HEK293 (cell line): ENCODE results near the gene SLC22A14.
A peak's percentile ranks its signal among the peaks of the same experiment; 100 is the strongest.

Experiments
- CTCF ChIA-PET: fragments of 350-600 bp; formaldehyde crosslinking; extraction: SDS; loops from one replicate; lab custom pipeline; 2021; ENCODE audit warnings: antibody characterized with exemption; lab: Yijun Ruan, JAX
- POLR2A ChIA-PET: fragments of 300-600 bp; formaldehyde crosslinking; extraction: SDS; loops from one replicate; lab custom pipeline; 2020; ENCODE audit warnings: antibody characterized with exemption, inconsistent platforms; lab: Yijun Ruan, JAX
- H3K27ac ChIP-seq: fragments of 200-500 bp; sonication (Bioruptor generic); 2 replicates; pipeline ENCODE4 v1.5.1; 2014; ENCODE audit warnings: low read depth, low read length, control low read depth, inconsistent platforms; ENCODE audit errors: extremely low read depth
- H3K36me3 ChIP-seq, 2 experiments: fragments of 200-500 bp in 1 of 2; sonication (Bioruptor generic) in 1 of 2; 1 replicate in 1 of 2; 2 replicates in 1 of 2; pipeline ENCODE4 v1.5.1; 2014 to 2017; ENCODE audit warnings: inconsistent platforms in 2 of 2, low read length in 2 of 2; ENCODE audit not compliant: control insufficient read depth in 2 of 2, insufficient read depth in 1 of 2
- H3K4me1 ChIP-seq: fragments of 200-500 bp; sonication (Bioruptor generic); 2 replicates; pipeline ENCODE4 v1.5.1; 2014; ENCODE audit warnings: mild to moderate bottlenecking, low read length, inconsistent platforms; ENCODE audit not compliant: control insufficient read depth, insufficient read depth
- H3K4me3 ChIP-seq: 2 replicates; pipeline ENCODE4 v1.5.1; 2011; ENCODE audit warnings: low read depth, mild to moderate bottlenecking, control low read depth, low read length, moderate library complexity
- H3K9me3 ChIP-seq: fragments of 200-500 bp; sonication (Bioruptor generic); 2 replicates; pipeline ENCODE4 v1.5.1; 2014; ENCODE audit warnings: low read depth, low read length, inconsistent platforms; ENCODE audit not compliant: control insufficient read depth, insufficient read depth
- GLIS1 ChIP-seq: fragments of 450-650 bp; formaldehyde crosslinking; IDR thresholded peaks from 2 replicates; pipeline ENCODE4 v1.5.1; 2016; ENCODE audit warnings: missing biosample characterization, missing genetic modification characterization
- PRDM6 ChIP-seq: fragments of 450-650 bp; formaldehyde crosslinking; IDR thresholded peaks from 2 replicates; pipeline ENCODE4 v1.5.1; 2017; ENCODE audit warnings: missing biosample characterization, missing genetic modification characterization
- SETDB1 ChIP-seq: IDR thresholded peaks from one replicate; pipeline ENCODE4 v1.6.1; 2017; ENCODE audit warnings: mild to moderate bottlenecking, low read length, moderate library complexity, mixed read lengths; ENCODE audit not compliant: insufficient read length
- SP2 ChIP-seq: fragments of 450-650 bp; formaldehyde crosslinking; IDR thresholded peaks from 2 replicates; pipeline ENCODE4 v1.5.1; 2016; ENCODE audit warnings: missing biosample characterization, missing genetic modification characterization
- TCF7L2 ChIP-seq: IDR thresholded peaks from 2 replicates; pipeline ENCODE4 v1.6.1; 2011; ENCODE audit warnings: low read depth, mild to moderate bottlenecking, inconsistent platforms, low read length, moderate library complexity, borderline replicate concordance
- TRIM28 ChIP-seq: IDR thresholded peaks from 2 replicates; pipeline ENCODE4 v1.6.1; 2011; ENCODE audit warnings: low read length, control low read depth, borderline replicate concordance
- TSHZ1 ChIP-seq: fragments of 450-650 bp; formaldehyde crosslinking; IDR thresholded peaks from 2 replicates; pipeline ENCODE4 v1.5.1; 2016; ENCODE audit warnings: missing biosample characterization, missing genetic modification characterization, borderline replicate concordance
- ZBTB10 ChIP-seq: fragments of 450-650 bp; formaldehyde crosslinking; IDR thresholded peaks from 2 replicates; pipeline ENCODE4 v1.5.1; 2016; ENCODE audit warnings: missing biosample characterization, missing genetic modification characterization
- ZBTB6 ChIP-seq: fragments of 450-650 bp; formaldehyde crosslinking; IDR thresholded peaks from 2 replicates; pipeline ENCODE4 v1.5.1; 2017; ENCODE audit warnings: missing biosample characterization, missing genetic modification characterization
- ZFP69B ChIP-seq: fragments of 450-650 bp; formaldehyde crosslinking; IDR thresholded peaks from 2 replicates; pipeline ENCODE4 v1.5.1; 2016; ENCODE audit warnings: missing biosample characterization, missing genetic modification characterization
- ZIC2 ChIP-seq: fragments of 450-650 bp; formaldehyde crosslinking; IDR thresholded peaks from 2 replicates; pipeline ENCODE4 v1.5.1; 2016; ENCODE audit warnings: missing biosample characterization, missing genetic modification characterization
- ZNF175 ChIP-seq: fragments of 450-650 bp; formaldehyde crosslinking; IDR thresholded peaks from 2 replicates; pipeline ENCODE4 v1.5.1; 2016; ENCODE audit warnings: missing biosample characterization, missing genetic modification characterization
- ZNF366 ChIP-seq: fragments of 450-650 bp; formaldehyde crosslinking; conservative IDR thresholded peaks from 2 replicates; pipeline ENCODE4 v1.5.1; 2016; ENCODE audit warnings: missing biosample characterization, missing genetic modification characterization
- ZNF391 ChIP-seq: fragments of 450-650 bp; formaldehyde crosslinking; IDR thresholded peaks from 2 replicates; pipeline ENCODE4 v1.5.1; 2016; ENCODE audit warnings: low read depth, missing biosample characterization, missing genetic modification characterization, borderline replicate concordance
- ZNF600 ChIP-seq: fragments of 450-650 bp; formaldehyde crosslinking; IDR thresholded peaks from 2 replicates; pipeline ENCODE4 v1.5.1; 2016; ENCODE audit warnings: missing biosample characterization, missing genetic modification characterization
- ZNF621 ChIP-seq: fragments of 450-650 bp; formaldehyde crosslinking; IDR thresholded peaks from 2 replicates; pipeline ENCODE4 v1.5.1; 2017; ENCODE audit warnings: missing biosample characterization, missing genetic modification characterization
- ZNF639 ChIP-seq: fragments of 450-650 bp; formaldehyde crosslinking; IDR thresholded peaks from 2 replicates; pipeline ENCODE4 v1.5.1; 2016; ENCODE audit warnings: missing biosample characterization, missing genetic modification characterization
- ZNF654 ChIP-seq: fragments of 450-650 bp; formaldehyde crosslinking; IDR thresholded peaks from 2 replicates; pipeline ENCODE4 v1.5.1; 2016; ENCODE audit warnings: low read depth, missing biosample characterization, missing genetic modification characterization
- ZNF704 ChIP-seq: fragments of 450-650 bp; formaldehyde crosslinking; IDR thresholded peaks from 2 replicates; pipeline ENCODE4 v1.5.1; 2016; ENCODE audit warnings: missing biosample characterization, missing genetic modification characterization

SLC22A14 gene

GRCh38 chr3:38245930-38246329, 36.2 kb upstream of the SLC22A14 start (continued):
- TF ChIP-seq TCF7L2 = no peak
- no peak for TF ChIP-seq ZFP69B (tag by site-specific recombination)
- TF ChIP-seq, all 188 proteins: peak for 0

GRCh38 chr3:38247366-38248035, 34.6 kb upstream of the SLC22A14 start:
- no peaks in the 10 kb centered on the region for H3K9me3 ChIP-seq
- no peak overlapping the region for H3K4me3 ChIP-seq
- H3K27ac ChIP-seq = no peak overlapping the region
- TF ChIP-seq PRDM6 (tag by site-specific recombination) (peak; percentile 10; the same call in 1 of the 2 replicates), ZNF366 (tag by site-specific recombination) (peak; percentile 25; the same call in 1 of the 2 replicates), ZNF391 (tag by site-specific recombination) (no peak), GLIS1 (tag by site-specific recombination) (peak; percentile 28; the same call in 1 of the 2 replicates), ZNF600 (peak; percentile 52; the same call in 1 of the 2 replicates), ZNF654 (tag by site-specific recombination) (peak; percentile 16; the same call in 1 of the 2 replicates), ZIC2 (tag by site-specific recombination) (peak; percentile 28), TSHZ1 (tag by site-specific recombination) (no peak)
- H3K36me3 ChIP-seq = peaks cover 0 to 67% of the 10 kb centered on the region in 2 experiments; a peak in 1 of 3 replicates
- CTCF ChIA-PET = interaction anchor here (0.6 to 2.5 kb wide), 5 partner anchors 11 to 370 kb away, joined by 3 to 11 read pairs (median 4); no protein-coding TSS in a partner anchor
- POLR2A ChIA-PET = interaction anchor here (0.6 to 1.1 kb wide), 2 partner anchors 83 to 110 kb away, joined by 3 to 4 read pairs; partner anchors contain the start of genes ACAA1 and OXSR1
- H3K4me1 ChIP-seq = no peaks in the 10 kb centered on the region

- POLR2A ChIA-PET = no interaction called here
- Histone ChIP-seq H3K36me3 (peaks cover 0 to 90% of the 10 kb centered on the region in 2 experiments; a peak in 2 of 3 replicates), H3K4me1 (no peaks in the 10 kb centered on the region), H3K4me3 (no peak overlapping the region), H3K9me3 (no peaks in the 10 kb centered on the region), H3K27ac (no peak overlapping the region)
- CTCF ChIA-PET = no interaction called here
- TF ChIP-seq ZNF639 = no peak
- TF ChIP-seq ZBTB10 = no peak
- no peak for TF ChIP-seq SP2 (tag by site-specific recombination)
- no peak for TF ChIP-seq ZNF704
- no peak for TF ChIP-seq ZBTB6 (tag by site-specific recombination)
- no peak for TF ChIP-seq ZNF175 (tag by site-specific recombination)
- no peak for TF ChIP-seq ZNF621 (tag by site-specific recombination)
- TF ChIP-seq GLIS1 (tag by site-specific recombination) = no peak
- TF ChIP-seq TRIM28 = no peak
- TF ChIP-seq SETDB1 = no peak
Observed at GRCh38 chr3:38250198-38250597, 31.9 kb upstream of the SLC22A14 start.
